NCI-H524 treated with DMSO at 0.1 percent for 48 hours (cell line): ENCODE results near the gene HOXD1.

Experiments used
- DNase-seq: peaks from one replicate; lab custom pipeline; 2025; lab: John Stamatoyannopoulos, UW

Gene HOXD1

DNA sequence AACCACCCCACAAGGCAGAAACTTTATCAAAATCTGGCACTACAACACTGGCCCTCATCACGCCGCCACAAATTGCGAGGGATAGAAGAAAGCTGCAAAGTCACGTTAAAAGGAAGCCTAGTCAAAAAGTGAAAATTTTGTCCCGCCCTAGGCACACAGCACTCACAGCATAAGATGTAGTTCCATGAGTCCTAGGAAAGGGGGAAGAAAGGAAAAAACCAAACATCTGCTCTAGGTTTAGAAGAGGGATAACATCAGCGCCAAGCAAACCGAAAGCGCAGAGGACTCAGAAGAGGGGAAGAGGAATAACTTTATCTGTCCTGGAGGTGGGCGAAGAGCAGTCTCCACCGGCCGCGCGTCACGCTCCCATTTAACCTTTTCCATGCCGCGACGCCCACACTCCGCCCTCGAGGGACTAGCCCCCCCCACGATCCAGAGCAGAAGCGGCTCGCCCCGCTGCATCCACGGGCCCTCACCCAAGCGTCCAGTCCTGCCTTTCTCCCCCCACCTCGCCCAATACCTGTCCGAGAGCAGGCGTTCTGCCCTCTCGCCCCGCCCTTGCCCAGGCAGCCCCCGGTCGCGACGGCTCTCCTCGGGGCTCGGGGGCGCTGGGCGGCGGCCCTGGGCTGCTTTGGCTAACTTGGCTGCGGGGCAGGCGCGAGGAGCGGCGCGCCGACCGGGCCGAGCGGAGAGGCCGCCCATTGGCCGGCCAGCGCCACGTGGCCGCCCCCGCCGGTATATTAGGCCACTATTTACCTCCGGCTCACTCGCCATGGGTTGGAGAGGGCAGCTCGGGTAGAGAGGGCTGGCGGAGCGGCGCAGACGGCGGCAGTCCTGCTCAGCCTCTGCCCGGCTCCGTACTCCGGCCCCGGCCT lies at the start of gene HOXD1:
Gene HOXD1 (plus strand): TSS at position 770 of the 875 bp plus-strand sequence. CDS start 134 bp downstream, outside the sequence.
- DNase-seq, result no peak

DNA sequence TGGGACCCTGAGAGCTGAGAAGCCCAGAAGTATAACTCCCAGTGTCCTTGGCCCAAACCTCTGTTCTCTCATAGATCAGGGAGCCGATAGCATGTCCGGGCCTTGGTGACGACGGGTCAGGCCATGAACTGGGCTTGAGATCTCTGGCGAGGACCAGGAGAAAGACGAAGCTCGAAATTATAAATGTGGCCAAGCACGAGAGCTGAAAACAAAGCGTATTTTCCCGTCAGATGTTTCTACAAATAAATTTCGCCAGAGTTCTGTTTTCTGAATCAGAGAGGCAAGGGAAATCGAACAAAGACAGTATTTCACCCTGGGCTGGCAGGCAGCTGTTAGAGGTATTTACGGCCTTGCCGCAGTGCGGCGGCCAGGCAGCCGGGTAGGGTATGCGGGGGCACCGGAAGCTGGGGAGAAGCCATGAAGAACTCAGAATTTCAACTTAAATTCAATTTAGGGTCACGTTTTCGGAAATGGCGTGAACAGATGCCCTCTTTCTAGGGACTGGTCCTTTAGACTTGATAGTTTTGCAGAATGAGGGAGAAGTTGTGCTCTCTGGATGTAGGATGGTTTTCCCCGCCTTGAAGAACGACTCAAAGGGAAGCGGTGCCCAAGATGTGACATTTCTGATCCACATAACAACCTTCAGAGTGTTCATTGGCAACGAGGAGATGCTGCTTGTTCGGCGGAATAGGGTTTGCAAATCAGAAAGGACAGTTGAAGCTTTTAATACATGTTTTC lies 49.4 kb upstream of the HOXD1 start:
- DNase-seq, result no peak

DNA sequence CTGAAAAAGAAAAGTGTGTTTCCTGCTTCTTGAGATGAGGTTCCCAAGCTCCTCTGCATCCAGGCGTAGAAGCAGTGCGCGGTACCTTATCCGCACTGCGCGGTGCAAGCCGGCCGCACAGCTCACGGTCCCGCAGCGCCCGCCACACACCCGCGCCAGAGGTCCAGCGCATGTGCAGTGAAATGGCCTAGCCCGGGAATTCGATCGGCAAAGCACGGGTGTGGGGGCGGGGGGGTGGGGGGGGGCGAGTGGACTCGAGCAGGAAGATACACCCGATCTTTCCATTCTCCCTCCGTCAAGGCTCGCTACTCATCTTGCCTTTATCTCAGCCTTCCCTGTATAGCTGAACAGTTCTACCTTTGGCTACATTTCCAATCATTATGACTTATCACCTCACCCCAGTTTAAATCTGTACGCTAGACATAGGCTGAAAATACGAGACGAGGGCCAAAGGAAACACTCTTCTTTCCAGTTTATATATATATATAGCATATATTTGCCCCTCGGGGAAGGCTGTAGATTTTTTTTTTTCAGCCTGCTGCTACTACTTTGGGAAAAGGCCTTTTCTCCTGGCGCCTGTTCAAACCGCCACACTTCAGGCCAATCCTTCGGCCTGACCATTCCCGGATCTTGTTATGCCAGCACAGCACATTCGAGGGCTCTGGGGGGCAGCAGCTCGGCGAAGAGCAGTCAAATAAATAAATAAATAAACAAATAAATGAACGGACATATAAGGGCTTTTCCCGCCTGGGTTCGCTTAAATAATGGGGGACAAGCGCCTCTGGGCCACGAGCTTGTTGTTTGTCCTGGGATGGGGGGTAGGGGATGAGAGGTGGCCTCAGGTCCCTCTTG lies 48.6 kb upstream of the HOXD1 start:
- DNase-seq, result no peak

DNA sequence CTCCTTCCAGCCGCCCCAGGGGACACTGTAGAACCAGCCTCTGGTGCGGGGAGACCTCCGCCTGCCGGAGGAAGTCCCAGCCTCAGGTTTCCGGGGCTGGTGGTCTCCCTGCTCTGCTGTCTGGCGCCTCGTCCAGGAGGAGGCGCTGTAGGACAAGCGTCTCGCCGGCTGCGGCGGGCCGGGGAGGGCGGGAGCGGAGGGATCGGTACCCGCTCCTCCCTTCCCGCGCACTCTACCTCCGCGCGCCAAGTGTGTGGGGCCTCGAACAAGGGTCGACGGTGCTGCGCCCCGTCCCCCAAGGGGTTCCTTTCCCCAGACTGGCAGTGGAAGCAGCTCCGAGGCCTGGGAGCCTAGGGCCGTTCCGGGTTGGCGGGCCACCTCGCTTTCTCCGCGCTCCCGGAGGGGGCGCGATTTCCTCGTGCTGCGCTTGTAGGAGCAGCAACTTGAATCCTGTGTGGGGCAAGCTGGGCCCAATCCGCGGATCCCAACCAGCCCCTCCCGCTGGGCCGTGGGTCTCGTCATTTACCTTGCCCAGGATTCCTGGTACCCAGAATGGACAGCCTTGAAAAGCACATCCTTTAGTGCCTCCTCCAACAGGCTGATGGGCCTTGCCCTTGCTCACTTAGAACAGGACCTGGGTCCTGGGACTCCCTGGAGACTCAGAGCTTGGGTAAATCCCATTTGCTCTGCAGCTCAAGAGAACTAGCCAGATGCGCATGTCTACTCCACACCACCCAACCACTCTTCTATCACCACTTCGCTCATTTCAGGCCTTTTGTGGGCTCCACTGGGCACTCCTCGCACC lies 47.8 kb upstream of the HOXD1 start:
- peak; percentile 55 for DNase-seq

DNA sequence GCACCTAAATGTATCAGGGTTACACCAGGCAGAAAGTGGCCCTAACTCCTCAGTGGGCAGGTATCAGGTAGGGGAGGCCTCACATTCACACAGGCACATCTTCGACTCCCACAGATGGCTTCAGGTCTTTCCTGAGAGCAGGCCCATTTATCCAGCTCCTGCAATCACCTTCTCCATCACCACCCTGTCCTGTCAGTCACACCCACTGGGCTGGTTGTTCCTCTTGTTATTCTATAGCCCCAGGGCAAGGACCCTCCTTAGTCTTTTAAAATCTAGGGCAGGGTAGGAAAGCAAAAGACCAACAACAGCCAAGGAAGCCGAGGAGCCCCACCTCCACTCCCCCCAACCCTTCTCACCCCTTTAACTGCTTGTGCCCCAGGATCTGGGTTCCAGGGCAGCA lies 46.2 kb upstream of the HOXD1 start:
- no peak for DNase-seq

DNA sequence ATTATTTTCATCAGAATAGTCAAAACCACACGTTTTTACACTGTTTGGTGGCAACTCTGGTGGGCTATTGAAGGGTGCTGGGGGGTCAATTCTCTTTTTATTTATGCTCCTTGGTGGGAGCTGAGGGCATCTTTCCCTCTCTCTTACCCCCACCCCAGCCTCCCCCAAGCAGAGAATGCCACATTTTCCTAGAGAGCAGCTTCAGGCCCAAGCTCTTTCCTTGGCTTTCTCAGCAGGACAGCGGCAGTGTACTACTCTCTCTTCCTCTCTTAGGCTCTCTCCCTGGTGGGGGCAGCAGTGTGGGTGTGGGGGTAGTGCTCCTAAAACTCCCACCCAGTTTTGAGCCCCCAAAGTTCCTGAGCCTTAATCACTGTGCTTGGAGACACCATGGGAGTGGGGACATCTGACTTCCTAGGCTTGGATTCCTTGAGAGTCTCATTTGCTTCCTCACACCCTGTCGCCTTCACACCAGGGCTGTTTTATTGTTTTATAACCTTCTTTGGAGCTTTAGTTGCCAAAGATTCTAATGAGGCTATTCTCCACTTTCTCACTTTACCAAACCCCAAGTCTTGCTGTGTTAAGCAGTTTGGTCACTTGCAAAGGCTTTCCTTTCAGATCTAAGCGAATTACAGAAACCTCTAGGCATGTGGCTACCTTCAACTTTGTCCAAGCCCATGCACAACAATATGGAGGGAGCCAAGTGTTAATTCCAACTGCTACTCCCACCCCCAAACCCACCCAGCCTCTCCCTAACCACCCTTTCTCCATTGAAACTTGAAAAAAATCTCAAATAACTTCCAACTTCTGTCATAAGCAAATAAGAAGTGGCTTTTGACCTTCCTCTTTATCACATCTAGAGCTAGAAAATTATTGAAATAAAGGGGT lies 43.1 kb upstream of the HOXD1 start:
- DNase-seq, result no peak

DNA sequence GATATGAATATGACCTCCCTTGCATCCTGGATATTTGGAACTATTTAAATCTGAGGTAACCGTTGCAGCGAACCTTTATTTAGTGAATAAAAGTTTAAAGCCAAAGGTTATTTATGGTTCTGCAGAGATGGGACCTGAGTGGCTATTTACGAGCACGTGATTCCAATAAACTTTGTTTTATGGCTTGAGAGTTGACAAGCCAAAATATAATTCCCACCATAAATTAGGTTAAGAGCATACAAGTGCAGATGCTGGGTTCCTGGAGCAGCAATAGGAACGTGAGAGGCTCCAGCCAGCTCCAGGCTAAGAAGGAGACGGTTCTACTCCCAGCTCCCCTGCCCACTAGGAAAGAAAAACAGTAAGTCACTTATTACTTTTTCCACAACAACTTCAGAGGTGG lies 42.4 kb upstream of the HOXD1 start:
- DNase-seq, result no peak

DNA sequence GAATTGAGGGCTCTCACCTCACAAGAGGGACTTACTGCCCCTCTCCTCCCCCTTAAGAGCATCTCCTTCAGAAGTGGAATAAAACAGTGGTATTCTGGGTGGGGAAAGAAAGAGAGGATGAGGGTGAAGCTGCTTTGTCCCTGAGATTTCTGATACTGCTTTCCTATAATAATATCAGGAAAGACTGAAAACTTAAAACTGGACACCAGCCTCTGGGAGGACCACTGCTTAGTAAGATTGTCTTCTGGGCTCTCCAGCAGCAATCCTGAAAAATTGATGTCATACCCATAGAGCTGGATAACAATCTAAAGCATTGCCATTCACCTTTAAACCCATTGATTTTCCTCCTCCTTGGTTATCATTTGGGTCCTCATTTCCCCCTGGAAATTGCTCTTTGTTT lies 41.8 kb upstream of the HOXD1 start:
- DNase-seq, result no peak

DNA sequence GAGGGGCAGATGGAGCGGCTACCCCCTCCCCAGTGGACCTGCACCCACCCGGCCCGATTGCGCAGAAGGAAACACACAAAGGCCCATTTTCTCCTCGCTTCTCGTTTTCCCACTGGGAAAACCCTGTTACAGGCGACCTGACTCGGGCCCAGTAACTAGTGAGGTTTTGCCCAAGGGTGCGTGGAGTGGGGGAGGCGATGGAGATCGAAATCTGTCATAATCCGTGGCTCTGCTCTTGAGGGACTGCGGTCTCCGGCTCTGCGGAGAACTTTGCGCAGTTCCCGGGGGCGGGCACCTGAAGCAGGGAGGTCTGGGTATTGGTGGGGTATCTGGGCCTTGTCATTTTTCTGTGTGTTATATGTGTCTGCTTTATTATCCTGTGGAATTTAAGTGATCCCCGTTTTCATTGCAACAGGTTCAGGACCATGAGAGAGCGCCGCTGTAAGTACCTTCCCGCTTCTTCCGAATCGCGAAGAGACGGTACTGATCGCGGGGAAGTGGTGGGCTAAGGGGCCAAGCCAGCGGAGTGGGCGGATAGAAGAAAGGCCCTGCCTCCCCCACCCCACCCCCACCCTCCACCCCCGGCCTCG lies 41.2 kb upstream of the HOXD1 start:
- DNase-seq, result no peak

DNA sequence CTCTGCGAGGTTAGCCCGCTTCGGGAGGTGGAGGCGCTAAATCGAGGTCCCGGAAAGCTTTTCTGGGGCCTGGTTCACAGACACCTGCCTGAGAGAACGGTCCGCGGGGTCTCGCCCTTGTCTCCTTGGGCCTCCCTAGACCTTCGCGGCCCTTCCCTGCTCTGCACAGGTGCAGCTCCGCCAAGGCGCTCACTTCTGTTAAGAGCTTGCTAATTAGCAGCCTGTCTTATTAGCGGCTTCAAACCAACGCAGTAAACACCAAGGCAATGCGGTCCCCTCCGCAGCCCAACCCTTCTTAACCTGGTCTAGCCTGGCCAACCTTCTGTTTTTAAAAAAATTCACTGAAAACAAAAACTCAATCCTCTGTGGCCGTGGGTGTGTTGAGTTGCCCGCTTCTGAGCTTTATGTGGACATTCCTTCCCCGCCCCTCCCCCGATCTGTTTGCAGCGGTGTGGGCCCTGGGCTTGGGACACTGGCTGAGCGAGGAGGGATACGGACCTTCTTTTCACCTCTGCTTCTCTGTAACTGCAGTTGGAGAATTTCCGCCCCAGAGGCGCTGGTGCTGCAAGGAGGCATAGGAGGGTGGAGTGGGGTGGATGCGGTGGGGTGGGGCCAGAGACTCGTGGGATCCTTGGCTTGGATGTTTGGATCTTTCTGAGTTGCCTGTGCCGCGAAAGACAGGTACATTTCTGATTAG lies 40.5 kb upstream of the HOXD1 start:
- no peak for DNase-seq

DNA sequence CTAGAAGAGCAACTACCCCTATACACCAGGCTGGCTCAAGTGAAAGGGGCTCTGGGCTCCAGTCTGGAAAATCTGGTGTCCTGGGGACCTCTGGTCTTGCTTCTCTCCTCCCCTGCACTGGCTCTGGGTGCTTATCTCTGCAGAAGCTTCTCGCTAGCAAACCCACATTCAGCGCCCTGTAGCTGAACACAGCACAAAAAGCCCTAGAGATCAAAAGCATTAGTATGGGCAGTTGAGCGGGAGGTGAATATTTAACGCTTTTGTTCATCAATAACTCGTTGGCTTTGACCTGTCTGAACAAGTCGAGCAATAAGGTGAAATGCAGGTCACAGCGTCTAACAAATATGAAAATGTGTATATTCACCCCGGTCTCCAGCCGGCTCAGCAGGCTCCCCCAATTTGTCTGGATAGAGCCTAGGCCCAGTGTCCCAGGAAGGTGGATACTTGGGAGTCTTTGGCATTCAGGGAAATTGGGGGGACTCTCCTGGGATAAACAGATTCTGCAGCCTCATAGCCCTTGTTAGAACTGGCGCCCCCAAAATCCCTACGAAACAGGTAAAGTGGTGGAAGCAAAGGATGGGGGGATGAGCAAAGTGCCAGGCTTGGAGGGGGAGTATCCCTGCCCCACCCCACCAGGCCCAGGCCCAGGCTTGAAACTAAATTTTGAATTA lies 39.6 kb upstream of the HOXD1 start:
- no peak for DNase-seq

DNA sequence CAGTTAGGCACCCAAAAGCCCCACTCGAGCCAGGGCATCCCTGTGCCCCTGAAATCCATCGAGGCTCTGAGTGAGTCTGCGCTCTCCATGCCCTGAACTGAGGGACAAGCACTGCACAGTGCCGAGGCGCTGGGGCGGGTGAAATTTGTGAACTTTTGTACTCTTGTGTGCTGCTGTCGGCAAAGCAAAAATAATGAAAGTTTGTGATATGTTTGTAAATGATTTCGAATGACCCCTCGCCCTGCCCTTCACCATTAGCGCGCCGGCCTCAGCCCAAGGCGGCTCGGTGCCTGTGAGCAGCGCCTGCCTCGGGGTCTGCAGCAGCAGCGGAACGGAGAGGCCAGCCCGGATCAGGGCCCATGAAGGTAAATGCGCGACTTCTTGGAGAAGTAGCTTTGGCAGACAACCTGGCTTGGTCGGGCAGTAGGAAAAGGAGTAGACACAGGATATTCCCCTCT lies 39.0 kb upstream of the HOXD1 start:
- no peak for DNase-seq

DNA sequence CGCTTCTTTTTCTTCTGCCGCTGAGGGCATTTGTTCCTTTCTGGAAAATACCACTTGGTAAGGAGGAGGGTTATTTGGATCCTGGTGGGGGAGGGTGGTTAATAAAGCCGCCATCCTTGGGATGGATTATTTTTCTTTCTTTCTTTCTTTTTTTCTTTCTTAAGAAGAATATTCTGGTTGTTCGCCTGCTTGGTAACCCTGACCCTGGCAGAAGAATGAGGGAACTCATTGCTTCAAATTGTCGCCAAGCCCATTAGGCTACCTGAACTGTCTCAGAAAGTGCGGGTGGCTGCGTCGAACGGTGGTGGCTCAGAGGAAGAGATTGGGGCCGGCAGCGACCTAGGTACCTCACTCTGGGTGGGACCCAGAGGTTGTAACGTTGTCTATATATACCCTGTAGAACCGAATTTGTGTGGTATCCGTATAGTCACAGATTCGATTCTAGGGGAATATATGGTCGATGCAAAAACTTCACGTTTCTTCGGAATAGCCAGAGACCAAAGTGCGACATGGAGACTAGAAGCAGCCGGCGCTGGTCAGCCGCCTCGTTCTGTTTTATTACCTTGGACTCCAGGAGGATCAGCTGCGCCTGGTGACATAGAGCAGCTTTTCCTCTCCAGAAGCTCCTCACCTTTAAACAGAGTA lies 38.4 kb upstream of the HOXD1 start:
- DNase-seq, result no peak

DNA sequence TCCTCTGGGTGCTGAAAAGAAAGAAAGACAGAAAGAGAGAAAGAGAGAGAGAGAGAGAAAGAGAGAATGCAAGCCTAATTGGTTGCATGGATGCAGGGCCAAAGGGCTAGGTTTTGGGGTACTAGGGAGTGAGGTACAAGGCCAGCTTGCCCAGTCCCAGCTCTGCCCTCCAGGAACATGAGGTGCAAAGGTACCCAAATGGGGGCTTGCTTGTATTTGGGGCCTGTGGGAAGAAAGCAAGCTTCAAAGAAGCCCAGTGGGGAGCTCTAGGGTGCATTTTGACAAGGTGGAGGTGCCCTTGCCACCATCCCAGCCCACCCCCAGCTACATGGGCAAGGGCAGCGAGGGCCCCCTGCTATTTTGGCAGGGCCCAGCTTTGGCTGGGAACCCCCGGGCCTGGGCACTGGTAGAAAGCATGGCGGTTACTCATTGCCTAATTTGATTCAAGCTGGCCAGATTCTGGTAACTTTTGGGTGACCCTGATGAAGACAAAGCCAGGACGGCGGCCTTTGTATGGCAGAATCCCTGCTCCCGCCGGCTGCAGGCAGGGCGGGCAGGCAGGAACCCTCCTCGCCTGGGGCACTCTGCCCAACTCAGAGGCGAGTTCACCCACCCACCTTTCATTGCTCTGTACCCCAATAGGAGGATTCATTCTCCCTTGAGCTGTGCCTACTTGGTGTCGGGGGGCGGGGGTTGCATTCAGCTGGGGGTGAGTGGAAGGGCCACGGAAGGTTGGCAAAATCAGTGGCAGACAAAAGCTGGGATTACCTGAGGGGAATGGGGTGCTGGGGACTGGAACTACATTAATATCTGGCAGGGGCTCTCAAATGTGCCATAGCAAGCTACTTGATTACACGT lies 37.7 kb upstream of the HOXD1 start:
- no peak for DNase-seq

DNA sequence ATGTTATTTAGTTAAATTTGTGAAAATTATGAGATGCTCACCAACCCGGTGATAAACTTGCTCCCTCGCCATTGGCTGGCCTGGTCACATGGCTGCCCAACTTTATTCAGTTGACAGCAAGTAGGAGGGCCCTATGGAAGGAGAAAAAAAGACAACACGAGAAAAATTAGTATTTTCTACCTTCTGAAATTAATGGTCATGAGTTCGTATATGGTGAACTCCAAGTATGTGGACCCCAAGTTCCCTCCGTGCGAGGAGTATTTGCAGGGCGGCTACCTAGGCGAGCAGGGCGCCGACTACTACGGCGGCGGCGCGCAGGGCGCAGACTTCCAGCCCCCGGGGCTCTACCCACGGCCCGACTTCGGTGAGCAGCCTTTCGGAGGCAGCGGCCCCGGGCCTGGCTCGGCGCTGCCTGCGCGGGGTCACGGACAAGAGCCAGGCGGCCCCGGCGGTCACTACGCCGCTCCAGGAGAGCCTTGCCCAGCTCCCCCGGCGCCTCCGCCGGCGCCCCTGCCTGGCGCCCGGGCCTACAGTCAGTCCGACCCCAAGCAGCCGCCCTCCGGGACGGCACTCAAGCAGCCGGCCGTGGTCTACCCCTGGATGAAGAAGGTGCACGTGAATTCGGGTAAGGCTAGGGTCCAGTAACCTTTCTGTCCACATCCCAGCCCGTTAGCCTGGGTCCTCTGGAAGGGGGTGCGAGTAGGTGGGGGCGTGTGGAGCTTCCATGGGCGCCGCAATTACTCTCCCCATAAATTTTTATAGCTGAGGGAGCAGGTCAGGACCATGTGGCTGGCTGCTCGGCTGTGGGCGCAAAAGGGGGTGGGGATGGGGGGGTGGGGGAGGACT lies 36.8 kb upstream of the HOXD1 start, which contains the start of gene HOXD4:
Gene HOXD4 (plus strand): TSS at position 109 of the 846 bp plus-strand sequence. CDS start 84 bp downstream, at position 193.
- no peak for DNase-seq
